GM12864 (cell line): ENCODE measurements around the gene GPR161.
"Not testable (repeated sequence)": the region's sequence is repeated elsewhere in the genome, so short reads cannot be mapped to it uniquely, and the experiment has no call there.

ENCODE experiments used
- DNase-seq: peaks from one replicate; pipeline ENCODE4 v3.0.0-alpha.2; 2011; ENCODE audit warnings: low read depth
- H3K4me3 ChIP-seq: 2 replicates; pipeline ENCODE4 v1.5.1; 2011; ENCODE audit warnings: mild to moderate bottlenecking, low read depth, low read length, control low read depth
- CTCF ChIP-seq: IDR thresholded peaks from 2 replicates; pipeline ENCODE4 v1.5.1; 2011; ENCODE audit warnings: low read depth, mild to moderate bottlenecking, moderate library complexity, low read length, control low read depth, inconsistent platforms; ENCODE audit errors: missing control alignments

GPR161 gene

DNA sequence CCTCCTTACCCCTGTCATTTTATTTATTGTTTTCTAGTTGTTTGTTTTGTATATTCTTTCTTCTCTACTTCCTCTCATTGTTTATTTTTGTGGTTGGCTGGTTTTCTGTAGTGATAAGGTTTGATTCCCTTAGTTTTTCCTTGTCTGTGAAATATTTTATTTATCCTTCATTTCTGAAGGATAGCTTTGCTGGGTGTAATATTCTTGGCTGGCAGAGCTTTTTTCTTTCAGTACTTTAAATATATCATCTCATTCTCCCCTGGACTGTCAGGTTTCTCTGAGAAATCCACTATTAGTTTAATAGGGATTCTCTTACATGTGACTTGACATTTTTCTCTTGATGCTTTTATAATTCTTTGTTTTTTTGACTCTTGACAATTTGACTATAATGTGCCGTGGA lies 23.2 kb upstream of the GPR161 start:
- DNase-seq = no peak
- no peak for TF ChIP-seq CTCF
- H3K4me3 ChIP-seq = no peak overlapping the region

- H3K4me3 ChIP-seq = no peak overlapping the region
- DNase-seq = no peak
- no peak for TF ChIP-seq CTCF
These were observed 22.5 kb upstream of the GPR161 start for GRCh38 chr1:168159251-168159650.

GRCh38 chr1:168157638-168158037 lies 20.9 kb upstream of the GPR161 start:
- no peak for TF ChIP-seq CTCF
- DNase-seq = no peak
- no peak overlapping the region for H3K4me3 ChIP-seq

DNA sequence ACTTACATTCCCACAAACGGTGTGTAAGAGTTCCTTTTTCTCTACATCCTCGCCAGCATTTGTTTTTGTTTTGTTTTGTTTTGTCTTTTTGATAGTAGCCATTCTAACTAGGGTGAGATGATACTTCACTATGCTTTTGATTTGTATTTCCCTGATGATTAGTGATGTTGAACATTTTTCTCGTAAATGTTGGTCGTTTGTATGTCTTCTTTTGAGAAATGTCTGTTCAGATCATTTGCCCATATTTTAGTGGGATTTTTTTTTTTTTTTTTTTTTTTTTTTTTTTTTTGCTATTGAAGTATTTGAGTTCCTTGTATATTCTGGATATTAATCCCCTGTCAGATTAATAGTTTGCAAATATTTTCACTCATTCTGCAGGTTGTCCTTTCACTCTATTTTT lies 19.2 kb upstream of the GPR161 start:
- no peak for DNase-seq
- H3K4me3 ChIP-seq = no peak overlapping the region
- no peak for TF ChIP-seq CTCF

- not testable (repeated sequence) for DNase-seq, H3K4me3 ChIP-seq
These were observed 18.0 kb upstream of the GPR161 start for GRCh38 chr1:168154707-168155106.

DNA sequence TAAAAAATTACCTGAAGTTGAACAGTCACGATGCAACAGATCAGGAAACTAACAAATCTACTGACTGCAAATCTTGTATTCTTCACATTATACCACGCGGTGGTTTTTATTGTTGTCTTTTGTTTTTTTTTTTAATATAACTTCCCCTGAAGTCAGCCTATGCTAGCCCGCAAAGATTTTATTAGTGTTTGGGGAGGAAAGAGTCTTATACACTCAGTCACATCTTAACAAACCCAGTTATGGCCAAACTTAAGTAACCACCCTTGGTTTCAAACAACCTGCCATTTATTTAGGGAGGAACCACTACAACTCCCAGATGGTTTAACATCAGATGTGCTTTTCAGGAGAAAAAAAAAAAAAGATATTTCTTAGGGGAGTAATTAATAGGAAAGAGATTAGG lies 15.2 kb upstream of the GPR161 start:
- H3K4me3 ChIP-seq = no peak overlapping the region
- no peak for TF ChIP-seq CTCF
- DNase-seq = no peak

GRCh38 chr1:168150283-168150682 lies 13.6 kb upstream of the GPR161 start:
- no peak for TF ChIP-seq CTCF
- no peak for DNase-seq
- no peak overlapping the region for H3K4me3 ChIP-seq

- DNase-seq = peak; percentile 31
- no peak overlapping the region for H3K4me3 ChIP-seq
- TF ChIP-seq CTCF = no peak
These were observed 12.2 kb upstream of the GPR161 start for GRCh38 chr1:168148916-168149315.
